H9 (cell line): Measurements from ENCODE around the gene LRRC71. TPM values are rescaled to one million over a fixed set of nuclear protein-coding genes. Genes with fewer than 3 reads are reported as not detected.

Source experiments
- DNase-seq: peaks from one replicate; pipeline ENCODE4 v3.0.0-alpha.2; 2017
- H2AFZ ChIP-seq: one replicate; pipeline ENCODE4 v1.6.1; 2013; ENCODE audit warnings: mild to moderate bottlenecking, low read length, control low read depth, moderate library complexity
- H2AK5ac ChIP-seq: 2 replicates; pipeline ENCODE4 v1.6.1; 2013; ENCODE audit warnings: low read length, control low read depth, mixed read lengths; ENCODE audit not compliant: insufficient read length
- H2BK120ac ChIP-seq: one replicate; pipeline ENCODE4 v1.6.1; 2013; ENCODE audit warnings: low read depth, mild to moderate bottlenecking, low read length, control low read depth, inconsistent platforms; ENCODE audit not compliant: poor library complexity, severe bottlenecking
- H2BK12ac ChIP-seq: 2 replicates; pipeline ENCODE4 v1.6.1; 2013; ENCODE audit warnings: low read length, control low read depth, mixed read lengths, low read depth; ENCODE audit not compliant: insufficient read length
- H2BK15ac ChIP-seq: 2 replicates; pipeline ENCODE4 v1.6.1; 2013; ENCODE audit warnings: low read depth, low read length, control low read depth
- H2BK20ac ChIP-seq: one replicate; pipeline ENCODE4 v1.6.1; 2013; ENCODE audit warnings: low read depth, mild to moderate bottlenecking, low read length, control low read depth, inconsistent platforms; ENCODE audit not compliant: poor library complexity, severe bottlenecking
- H2BK5ac ChIP-seq: 2 replicates; pipeline ENCODE4 v1.6.1; 2013; ENCODE audit warnings: low read length, control low read depth, mixed read lengths; ENCODE audit not compliant: insufficient read length
- H3K14ac ChIP-seq: 2 replicates; pipeline ENCODE4 v1.6.1; 2013; ENCODE audit warnings: low read length, control low read depth; ENCODE audit not compliant: insufficient read depth
- H3K18ac ChIP-seq: 2 replicates; pipeline ENCODE4 v1.6.1; 2013; ENCODE audit warnings: low read depth, mild to moderate bottlenecking, mixed read lengths, low read length, control low read depth; ENCODE audit not compliant: insufficient read length
- H3K23ac ChIP-seq: 2 replicates; pipeline ENCODE4 v1.6.1; 2013; ENCODE audit warnings: low read length, control low read depth, mixed read lengths, low read depth; ENCODE audit not compliant: insufficient read length
- H3K23me2 ChIP-seq: 2 replicates; pipeline ENCODE4 v1.6.1; 2013; ENCODE audit warnings: low read depth, mild to moderate bottlenecking, mixed read lengths, low read length, control low read depth; ENCODE audit not compliant: insufficient read length, poor library complexity, severe bottlenecking
- H3K27ac ChIP-seq: 2 replicates; pipeline ENCODE4 v1.5.1; 2013; ENCODE audit warnings: low read length, control low read depth, mixed read lengths, low read depth; ENCODE audit not compliant: insufficient read length
- H3K27me3 ChIP-seq: 2 replicates; pipeline ENCODE4 v1.6.1; 2013; ENCODE audit warnings: low read length, control low read depth, inconsistent platforms; ENCODE audit not compliant: insufficient read depth
- H3K4ac ChIP-seq: 2 replicates; pipeline ENCODE4 v1.6.1; 2013; ENCODE audit warnings: low read depth, mild to moderate bottlenecking, control low read depth, inconsistent platforms, low read length, moderate library complexity
- H3K4me1 ChIP-seq: 2 replicates; pipeline ENCODE4 v1.6.1; 2013; ENCODE audit warnings: low read length, control low read depth, inconsistent platforms; ENCODE audit not compliant: insufficient read depth
- H3K4me2 ChIP-seq: 2 replicates; pipeline ENCODE4 v1.6.1; 2013; ENCODE audit warnings: low read length, control low read depth, mixed read lengths; ENCODE audit not compliant: insufficient read length, insufficient read depth
- H3K56ac ChIP-seq: 2 replicates; pipeline ENCODE4 v1.6.1; 2013; ENCODE audit warnings: low read depth, mild to moderate bottlenecking, mixed read lengths, low read length, control low read depth; ENCODE audit not compliant: insufficient read length
- H3K79me1 ChIP-seq: 2 replicates; pipeline ENCODE4 v1.6.1; 2013; ENCODE audit warnings: low read depth, mild to moderate bottlenecking, moderate library complexity, low read length, control low read depth, inconsistent platforms; ENCODE audit not compliant: insufficient read depth, poor library complexity, severe bottlenecking
- H3K79me2 ChIP-seq: 2 replicates; pipeline ENCODE4 v1.6.1; 2013; ENCODE audit warnings: low read length, control low read depth, inconsistent platforms; ENCODE audit not compliant: insufficient read depth
- H3K9ac ChIP-seq: 2 replicates; pipeline ENCODE4 v1.6.1; 2013; ENCODE audit warnings: low read length, control low read depth, mixed read lengths; ENCODE audit not compliant: insufficient read length; ENCODE audit errors: extremely low read depth
- H3K9me3 ChIP-seq: one replicate; pipeline ENCODE4 v1.6.1; 2013; ENCODE audit warnings: low read depth, low read length, inconsistent platforms; ENCODE audit not compliant: control insufficient read depth
- H3T11ph ChIP-seq: one replicate; pipeline ENCODE4 v1.6.1; 2013; ENCODE audit warnings: mild to moderate bottlenecking, low read length, control low read depth, inconsistent platforms
- H4K20me1 ChIP-seq: one replicate; pipeline ENCODE4 v1.6.1; 2013; ENCODE audit not compliant: control insufficient read depth, insufficient read length, insufficient read depth
- H4K5ac ChIP-seq: 2 replicates; pipeline ENCODE4 v1.6.1; 2013; ENCODE audit warnings: low read depth, mild to moderate bottlenecking, mixed read lengths, low read length, control low read depth; ENCODE audit not compliant: insufficient read length
- H4K8ac ChIP-seq: replicated peaks from 2 replicates; pipeline ENCODE4 v1.6.1; 2013; ENCODE audit warnings: low read length, control low read depth, mixed read lengths, low read depth; ENCODE audit not compliant: insufficient read length
- H4K91ac ChIP-seq: 2 replicates; pipeline ENCODE4 v1.6.1; 2013; ENCODE audit warnings: low read depth, mild to moderate bottlenecking, moderate library complexity, mixed read lengths, low read length, control low read depth; ENCODE audit not compliant: insufficient read length
- H3K27ac Mint-ChIP-seq, 3 experiments: 2 replicates in 2 of 3; 3 replicates in 1 of 3; pipeline ENCODE4 v1.8.0; 2020 to 2021; ENCODE audit warnings: mixed read lengths in 3 of 3, mild to moderate bottlenecking in 1 of 3, moderate library complexity in 1 of 3
- H3K27me3 Mint-ChIP-seq: 2 replicates; pipeline ENCODE4 v1.8.0; 2021; ENCODE audit warnings: low read depth, mild to moderate bottlenecking, moderate library complexity, mixed read lengths
- H3K36me3 Mint-ChIP-seq, 3 experiments: 2 replicates in 2 of 3; 3 replicates in 1 of 3; pipeline ENCODE4 v1.8.0; 2020 to 2021; ENCODE audit warnings: low read depth in 3 of 3, mixed read lengths in 3 of 3; ENCODE audit not compliant: insufficient read depth in 1 of 3
- H3K4me1 Mint-ChIP-seq, 2 experiments: 2 replicates each; pipeline ENCODE4 v1.8.0; 2020; ENCODE audit warnings: mixed read lengths in 2 of 2
- H3K4me3 Mint-ChIP-seq, 2 experiments: 2 replicates in 1 of 2; 3 replicates in 1 of 2; pipeline ENCODE4 v1.8.0; 2020 to 2021; ENCODE audit warnings: mild to moderate bottlenecking in 2 of 2, mixed read lengths in 2 of 2, moderate library complexity in 1 of 2
- H3K9me3 Mint-ChIP-seq, 2 experiments: 2 replicates in 1 of 2; 3 replicates in 1 of 2; pipeline ENCODE4 v1.8.0; 2020; ENCODE audit warnings: mild to moderate bottlenecking in 2 of 2, mixed read lengths in 2 of 2, moderate library complexity in 1 of 2
- WGBS: extraction: QIAGEN DNeasy Blood & Tissue Kit; methylation state at CpG from one replicate; pipeline ENCODE4 v1.1.7; 2013; ENCODE audit warnings: missing lambda C conversion rate, low lambda C conversion rate, mixed read lengths; ENCODE audit not compliant: insufficient read length; ENCODE audit errors: extremely low coverage; 5-methylcytosine and 5-hydroxymethylcytosine counted together
- total RNA-seq: library from RNA; stranded (reverse); gene quantifications from 2 replicates; pipeline ENCODE4 v1.2.1, GENCODE V29; 2021
- TF ChIP-seq, protein P1 (sequence below): fragments of 200-600 bp; sonication (generic); conservative IDR thresholded peaks from 3 replicates; pipeline ENCODE4 v1.8.0; 2021; ENCODE audit warnings: antibody characterized with exemption, mild to moderate bottlenecking

Gene LRRC71
- total RNA-seq, 1 experiment from 2014 or later: not detected

DNA sequence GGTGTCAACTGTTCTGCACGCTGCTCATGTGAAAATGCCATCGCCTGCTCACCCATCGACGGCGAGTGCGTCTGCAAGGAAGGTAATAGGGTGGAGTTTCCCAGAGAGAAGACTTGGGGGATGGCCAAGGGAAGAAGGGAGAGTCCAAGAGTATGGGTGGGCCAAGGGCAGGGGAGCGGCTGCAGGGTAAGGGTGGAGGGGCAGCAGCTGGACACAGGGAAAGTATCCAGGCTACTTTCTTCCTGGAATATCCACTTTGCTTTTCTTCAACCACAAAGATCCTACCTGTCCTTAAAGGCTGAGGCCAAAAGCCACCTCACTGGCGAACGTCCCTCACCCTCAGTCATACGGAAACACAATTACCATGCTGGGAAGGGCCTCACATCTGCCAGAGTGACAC lies 11.5 kb upstream of the LRRC71 start:
- no peak overlapping the region for H2BK12ac ChIP-seq
- Mint-ChIP-seq H3K4me1 (peaks cover 6 to 22% of the 10 kb centered on the region in 2 experiments), H3K9me3 (no peaks in the 10 kb centered on the region; a peak in 1 of 5 replicates), H3K36me3 (no peaks in the 10 kb centered on the region), H3K27me3 (peaks cover 32% of the 10 kb centered on the region), H3K27ac (no peak overlapping the region), H3K4me3 (no peak overlapping the region)
- H3K56ac ChIP-seq: no peak overlapping the region
- no CpG with 5 or more reads among the region's 10 CpGs for WGBS
- no peak overlapping the region for H2BK20ac ChIP-seq
- H4K5ac ChIP-seq: no peak overlapping the region
- no peak overlapping the region for H2AFZ ChIP-seq
- H2BK120ac ChIP-seq: no peak overlapping the region
- H2BK15ac ChIP-seq: no peak overlapping the region
- H3T11ph ChIP-seq: no peak overlapping the region
- no peak for DNase-seq
- H3K23ac ChIP-seq: no peak overlapping the region
- H4K91ac ChIP-seq: no peak overlapping the region
- H3K4me1 ChIP-seq: no peaks in the 10 kb centered on the region
- TF ChIP-seq, protein P1, sequence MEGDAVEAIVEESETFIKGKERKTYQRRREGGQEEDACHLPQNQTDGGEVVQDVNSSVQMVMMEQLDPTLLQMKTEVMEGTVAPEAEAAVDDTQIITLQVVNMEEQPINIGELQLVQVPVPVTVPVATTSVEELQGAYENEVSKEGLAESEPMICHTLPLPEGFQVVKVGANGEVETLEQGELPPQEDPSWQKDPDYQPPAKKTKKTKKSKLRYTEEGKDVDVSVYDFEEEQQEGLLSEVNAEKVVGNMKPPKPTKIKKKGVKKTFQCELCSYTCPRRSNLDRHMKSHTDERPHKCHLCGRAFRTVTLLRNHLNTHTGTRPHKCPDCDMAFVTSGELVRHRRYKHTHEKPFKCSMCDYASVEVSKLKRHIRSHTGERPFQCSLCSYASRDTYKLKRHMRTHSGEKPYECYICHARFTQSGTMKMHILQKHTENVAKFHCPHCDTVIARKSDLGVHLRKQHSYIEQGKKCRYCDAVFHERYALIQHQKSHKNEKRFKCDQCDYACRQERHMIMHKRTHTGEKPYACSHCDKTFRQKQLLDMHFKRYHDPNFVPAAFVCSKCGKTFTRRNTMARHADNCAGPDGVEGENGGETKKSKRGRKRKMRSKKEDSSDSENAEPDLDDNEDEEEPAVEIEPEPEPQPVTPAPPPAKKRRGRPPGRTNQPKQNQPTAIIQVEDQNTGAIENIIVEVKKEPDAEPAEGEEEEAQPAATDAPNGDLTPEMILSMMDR: no peak
- H4K20me1 ChIP-seq: no peaks in the 10 kb centered on the region
- no peak overlapping the region for H3K18ac ChIP-seq
- H3K27ac ChIP-seq: no peak overlapping the region
- H3K9me3 ChIP-seq: no peaks in the 10 kb centered on the region
- H3K23me2 ChIP-seq: no peaks in the 10 kb centered on the region
- H3K79me1 ChIP-seq: no peaks in the 10 kb centered on the region
- H3K27me3 ChIP-seq: no peaks in the 10 kb centered on the region; the same call in 1 of the 2 replicates
- no peak overlapping the region for H2BK5ac ChIP-seq
- no peak overlapping the region for H3K4ac ChIP-seq
- no peak overlapping the region for H3K14ac ChIP-seq
- H3K4me2 ChIP-seq: no peak overlapping the region
- no peak overlapping the region for H3K9ac ChIP-seq
- no peak overlapping the region for H2AK5ac ChIP-seq
- no peaks in the 10 kb centered on the region for H3K79me2 ChIP-seq
- H4K8ac ChIP-seq: no peak overlapping the region
